Measurements from ENCODE around the gene TAPT1. TPM values are rescaled to one million over a fixed set of nuclear protein-coding genes. Genes with fewer than 3 reads are reported as not detected.

Gene TAPT1
- total RNA-seq, 4 donors from 2014 or later: 42.1 to 69.0 (median 53.5) TPM

- TF ChIP-seq CTCF (IDR thresholded peaks at IDR 0.05): no peak
- TF ChIP-seq POLR2A (IDR thresholded peaks at IDR 0.05): no peak
- intact Hi-C loops (cut with DNase I): no loop called here
- DNase-seq: no peak
Observed at GRCh38 chr4:16230308-16230707, 4.0 kb upstream of the TAPT1 start.

DNA sequence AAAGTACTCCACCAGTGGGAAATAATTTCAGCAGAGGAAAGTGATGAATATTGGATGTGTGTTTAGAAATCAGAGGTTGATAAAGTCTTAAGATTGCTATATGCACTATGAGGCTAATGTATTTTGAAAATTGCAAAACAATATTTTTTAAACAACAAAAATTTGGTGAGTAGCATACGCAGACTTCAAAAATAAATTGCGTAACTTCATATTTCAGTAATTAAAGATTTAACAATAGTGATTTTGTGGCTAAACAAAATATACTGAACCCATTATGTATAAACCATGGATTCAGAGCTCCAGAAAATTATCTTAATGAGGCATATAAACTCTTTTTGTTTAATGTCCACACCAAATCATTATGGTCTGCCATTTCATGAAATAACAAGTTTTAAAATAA is 3.3 kb upstream of the TAPT1 start:
- 94 to 95% methylated on average over 2 of the region's 2 CpGs for WGBS, 2 donors
- intact Hi-C loops (cut with DNase I): no loop called here
- no peak for TF ChIP-seq CTCF (IDR thresholded peaks at IDR 0.05)
- TF ChIP-seq POLR2A (IDR thresholded peaks at IDR 0.05): no peak

More at GRCh38 chr4:16230308-16230707, 4.0 kb upstream of the TAPT1 start:
- Histone ChIP-seq H3K27ac (peak overlapping the region; percentile 25 to 72 (median 33)), H3K4me3 (replicated peaks in 1 of 3) (no peak overlapping the region), H3K36me3 (no peaks in the 10 kb centered on the region), H3K4me1 (peaks cover 27 to 28% of the 10 kb centered on the region in 2 donors), H3K27me3 (no peaks in the 10 kb centered on the region), H3K9me3 (no peaks in the 10 kb centered on the region)
- WGBS, 2 donors: 44 to 47% methylated on average over 2 of the region's 2 CpGs

DNA sequence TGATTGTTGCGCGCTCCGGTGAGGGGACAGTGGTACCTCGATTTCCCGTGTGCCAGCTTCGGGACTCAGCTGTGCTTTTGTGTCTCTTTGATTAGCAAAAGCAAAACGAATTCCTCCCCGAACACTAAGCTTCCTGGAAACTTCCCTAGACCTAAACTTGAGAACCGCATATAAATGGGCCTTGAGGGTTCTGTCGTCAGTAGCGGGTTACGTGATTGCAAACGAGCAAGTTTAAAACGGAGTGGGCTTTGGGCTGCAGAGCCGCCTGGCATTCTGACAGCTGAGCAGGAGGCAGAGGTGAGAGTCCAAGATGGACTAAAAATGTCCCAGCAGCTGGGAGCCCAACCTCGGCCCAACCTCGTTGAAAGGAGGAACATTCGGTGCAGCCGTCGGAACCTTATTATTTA is 1.2 kb upstream of the TAPT1 start:
- peak; percentile 54 to 62 for DNase-seq
- WGBS, 2 donors: 4 to 7% methylated on average over 18 to 20 of the region's 20 CpGs
- peaks cover 29 to 39% of the 10 kb centered on the region in 2 donors for H3K4me1 ChIP-seq
- no peaks in the 10 kb centered on the region for H3K27me3 ChIP-seq
- intact Hi-C loops (cut with DNase I): no loop called here
- TF ChIP-seq CTCF (IDR thresholded peaks at IDR 0.05): no peak
- no peak for TF ChIP-seq POLR2A (IDR thresholded peaks at IDR 0.05)
- H3K27ac ChIP-seq: peak overlapping the region; percentile 96 to 100 (median 96)
- peak overlapping the region; percentile 70 to 92 (median 71) for H3K4me3 ChIP-seq (replicated peaks in 1 of 3)
- H3K9me3 ChIP-seq: no peaks in the 10 kb centered on the region
- H3K36me3 ChIP-seq: no peaks in the 10 kb centered on the region

More for the DNA sequence above, 3.3 kb upstream of the TAPT1 start:
- Histone ChIP-seq H3K4me3 (replicated peaks in 1 of 3) (no peak overlapping the region), H3K27me3 (no peaks in the 10 kb centered on the region), H3K4me1 (peaks cover 29 to 32% of the 10 kb centered on the region in 2 donors), H3K27ac (peak overlapping the region in 2 of 3 donors; percentile 25 to 33), H3K36me3 (no peaks in the 10 kb centered on the region), H3K9me3 (no peaks in the 10 kb centered on the region)
- DNase-seq: no peak

GRCh38 chr4:16226816-16227461 is 668 bp upstream of the TAPT1 start:
- intact Hi-C loops (cut with DNase I): no loop called here
- peaks cover 28 to 42% of the 10 kb centered on the region in 2 donors for H3K4me1 ChIP-seq
- H3K27me3 ChIP-seq: no peaks in the 10 kb centered on the region

More at GRCh38 chr4:16226816-16227461, 668 bp upstream of the TAPT1 start:
- 0 to 1% methylated on average over 26 to 36 of the region's 57 CpGs for WGBS, 2 donors
- H3K9me3 ChIP-seq: no peaks in the 10 kb centered on the region
- H3K36me3 ChIP-seq: no peaks in the 10 kb centered on the region
- H3K27ac ChIP-seq: peak overlapping the region; percentile 96 to 100 (median 96)
- DNase-seq: peak; percentile 71 to 74
- peak overlapping the region; percentile 70 to 92 (median 71) for H3K4me3 ChIP-seq (replicated peaks in 1 of 3)
- no peak for TF ChIP-seq CTCF (IDR thresholded peaks at IDR 0.05)
- peak in 1 of 2 donors; percentile 46 for TF ChIP-seq POLR2A (IDR thresholded peaks at IDR 0.05)
